Uterus (tissue), 4 donors: ENCODE results near the gene C20orf173. TPM values are rescaled to one million over a fixed set of nuclear protein-coding genes. Genes with fewer than 3 reads are reported as not detected.

Experiments used
- DNase-seq, 2 donors: peaks; one replicate each; pipeline ENCODE4 v3.0.0-alpha.2; 2019 to 2020
- H3K27ac ChIP-seq, 2 donors: fragments of 200-600 bp; sonication (generic); 1 replicate in 1 of 2; 2 replicates in 1 of 2; pipeline ENCODE4 v1.5.1; 2016 to 2018
- H3K27me3 ChIP-seq, 2 donors: fragments of 200-600 bp; sonication (generic); one replicate each; pipeline ENCODE4 v1.5.1; 2018 to 2019; ENCODE audit warnings: control low read depth in 1 of 2
- H3K36me3 ChIP-seq, 2 donors: fragments of 200-600 bp; sonication (generic); one replicate each; pipeline ENCODE4 v1.5.1; 2019; ENCODE audit warnings: control low read depth in 1 of 2
- H3K4me1 ChIP-seq, 2 donors: fragments of 200-600 bp; sonication (generic); one replicate each; pipeline ENCODE4 v1.5.1; 2018 to 2019; ENCODE audit warnings: control low read depth in 1 of 2
- H3K4me3 ChIP-seq, 2 donors: fragments of 200-600 bp; sonication (generic); 1 replicate in 1 of 2; 2 replicates in 1 of 2; pipeline ENCODE4 v1.5.1; 2018 to 2019; ENCODE audit warnings: mild to moderate bottlenecking in 1 of 2
- H3K9me3 ChIP-seq, 2 donors: fragments of 200-600 bp; sonication (generic); one replicate each; pipeline ENCODE4 v1.5.1; 2019; ENCODE audit warnings: control low read depth in 1 of 2
- CTCF ChIP-seq, 4 experiments: fragments of 200-600 bp in 2 of 4; fragments of 450-650 bp in 2 of 4; sonication (generic) in 2 of 4; IDR thresholded peaks; one replicate each; pipeline ENCODE4 v1.5.1; 2016 to 2019; ENCODE audit warnings: antibody characterized with exemption in 4 of 4, mild to moderate bottlenecking in 2 of 4, moderate library complexity in 1 of 4
- POLR2A ChIP-seq, 2 donors: fragments of 450-650 bp; IDR thresholded peaks; one replicate each; pipeline ENCODE4 v1.6.1; 2016; ENCODE audit warnings: antibody characterized with exemption in 2 of 2, mild to moderate bottlenecking in 1 of 2, moderate library complexity in 1 of 2
- intact Hi-C: fragments of 100-400 bp; cut with DNase I; formaldehyde crosslinking; loops from one replicate; pipeline ENCODE4 v1.15.1; 2023; ENCODE audit warnings: low total_unique reads
- total RNA-seq, 4 donors: library from RNA; depleted of rRNA in 3 of 4; stranded (reverse); fragments of >200 nt in 3 of 4; gene quantifications; one replicate each; pipeline versions ENCODE4 v1.1.0 to v1.2.4, GENCODE V29; 2014 to 2023
- donor health status: DM: yes; HTN: yes; CAD: no.

The C20orf173 gene
- total RNA-seq, 4 donors from 2014 or later, result not detected

- no peak for DNase-seq
- no peaks in the 10 kb centered on the region for H3K27me3 ChIP-seq
- intact Hi-C loops, result no loop called here
- H3K9me3 ChIP-seq, result no peaks in the 10 kb centered on the region
- no peak for TF ChIP-seq CTCF (IDR thresholded peaks at IDR 0.05)
- no peak for TF ChIP-seq POLR2A (IDR thresholded peaks at IDR 0.05)
- no peak overlapping the region for H3K4me3 ChIP-seq
- no peaks in the 10 kb centered on the region for H3K36me3 ChIP-seq
- no peak overlapping the region for H3K27ac ChIP-seq
- no peaks in the 10 kb centered on the region for H3K4me1 ChIP-seq
Measured at GRCh38 chr20:35562541-35563110, 33.2 kb upstream of the C20orf173 start.

DNA sequence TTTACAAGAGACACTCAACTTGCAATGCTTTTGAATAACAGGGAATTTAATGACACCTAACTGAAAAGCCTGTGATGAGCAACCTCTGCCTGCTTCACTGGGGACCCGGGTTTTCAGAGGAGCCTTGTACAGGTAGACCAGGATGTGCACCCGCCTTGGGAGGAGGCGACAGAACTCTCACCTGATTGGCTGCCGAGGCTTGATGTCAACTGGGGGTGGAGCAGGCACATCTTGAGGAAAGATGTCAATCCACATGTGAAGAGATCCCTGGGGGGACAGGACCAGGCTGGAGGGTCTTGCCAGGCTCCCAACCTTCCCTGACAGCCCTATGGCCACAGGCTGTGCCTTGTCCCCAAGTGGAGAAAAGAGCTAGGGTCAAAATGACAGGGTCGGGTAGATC, 32.2 kb upstream of the C20orf173 start:
- TF ChIP-seq POLR2A (IDR thresholded peaks at IDR 0.05), result no peak
- no peak for TF ChIP-seq CTCF (IDR thresholded peaks at IDR 0.05)
- no peaks in the 10 kb centered on the region for H3K36me3 ChIP-seq
- no peaks in the 10 kb centered on the region for H3K27me3 ChIP-seq
- H3K4me3 ChIP-seq, result no peak overlapping the region
- intact Hi-C loops, result no loop called here
- no peak for DNase-seq
- H3K4me1 ChIP-seq, result no peaks in the 10 kb centered on the region
- no peak overlapping the region for H3K27ac ChIP-seq
- H3K9me3 ChIP-seq, result no peaks in the 10 kb centered on the region

- intact Hi-C loops, result no loop called here
- TF ChIP-seq POLR2A (IDR thresholded peaks at IDR 0.05), result no peak
- no peak for TF ChIP-seq CTCF (IDR thresholded peaks at IDR 0.05)
- Histone ChIP-seq H3K9me3 (no peaks in the 10 kb centered on the region), H3K27me3 (no peaks in the 10 kb centered on the region), H3K4me1 (no peaks in the 10 kb centered on the region), H3K27ac (no peak overlapping the region), H3K36me3 (no peaks in the 10 kb centered on the region), H3K4me3 (no peak overlapping the region)
- no peak for DNase-seq
Measured at GRCh38 chr20:35561268-35561667, 31.8 kb upstream of the C20orf173 start.

DNA sequence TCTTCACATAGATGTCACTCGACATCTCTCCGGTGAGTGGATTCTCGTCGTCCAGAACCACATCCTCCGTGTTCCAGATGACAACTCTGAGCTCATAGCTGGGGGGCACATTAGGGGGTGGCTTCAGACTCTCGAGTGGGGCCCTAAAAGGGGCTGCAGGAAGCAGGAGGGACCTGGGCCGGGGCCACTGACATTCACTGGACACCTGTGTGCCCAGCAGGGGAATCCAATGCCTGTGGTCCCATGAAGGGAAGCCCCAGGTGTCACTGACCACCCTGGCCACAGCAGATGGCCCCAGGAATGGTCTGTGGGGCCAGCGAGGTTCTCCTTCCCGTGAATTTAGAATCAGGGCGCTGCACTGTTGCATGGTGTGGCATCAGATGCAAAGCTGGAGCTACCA, 31.1 kb upstream of the C20orf173 start:
- no peak for TF ChIP-seq POLR2A (IDR thresholded peaks at IDR 0.05)
- no peak for TF ChIP-seq CTCF (IDR thresholded peaks at IDR 0.05)

DNA sequence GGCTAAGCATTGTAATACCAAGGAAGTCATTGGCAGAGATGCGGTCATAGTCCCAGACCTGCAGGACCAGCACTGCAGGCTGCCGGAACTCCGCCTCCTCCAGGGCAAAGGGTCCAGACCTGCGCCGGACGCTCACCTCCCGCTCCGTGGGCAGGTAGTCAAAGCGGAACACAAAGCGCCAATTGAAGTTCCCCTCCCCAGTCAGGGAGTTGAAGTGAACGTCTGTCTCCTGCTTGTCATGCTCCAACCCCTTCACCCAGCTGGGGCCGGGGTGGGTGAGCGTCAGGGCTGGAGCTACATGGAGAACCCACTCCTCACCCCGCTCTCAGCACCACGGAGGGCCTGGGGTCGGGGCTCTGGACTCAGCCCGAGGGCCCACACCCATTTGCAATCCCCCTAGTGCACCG, 30.7 kb upstream of the C20orf173 start:
- no peak overlapping the region for H3K27ac ChIP-seq
- TF ChIP-seq CTCF (IDR thresholded peaks at IDR 0.05) (no peak), POLR2A (IDR thresholded peaks at IDR 0.05) (no peak)
- H3K9me3 ChIP-seq, result no peaks in the 10 kb centered on the region
- DNase-seq, result no peak
- H3K4me1 ChIP-seq, result no peaks in the 10 kb centered on the region
- no peaks in the 10 kb centered on the region for H3K27me3 ChIP-seq
- H3K36me3 ChIP-seq, result no peaks in the 10 kb centered on the region
- intact Hi-C loops, result no loop called here
- H3K4me3 ChIP-seq, result no peak overlapping the region

More for the DNA sequence above, 31.1 kb upstream of the C20orf173 start:
- no peaks in the 10 kb centered on the region for H3K4me1 ChIP-seq
- H3K27ac ChIP-seq, result no peak overlapping the region
- no peaks in the 10 kb centered on the region for H3K36me3 ChIP-seq
- no peak overlapping the region for H3K4me3 ChIP-seq
- intact Hi-C loops, result no loop called here
- no peaks in the 10 kb centered on the region for H3K27me3 ChIP-seq
- DNase-seq, result no peak
- no peaks in the 10 kb centered on the region for H3K9me3 ChIP-seq
